Activated naive CD4-positive, alpha-beta T cell treated with anti-CD3 and anti-CD28 coated beads, Interleukin-2, amount 10 ng/mL, durations not matched to agents 7 days and 5 days (primary cell): ENCODE measurements around the gene TUBGCP2.

Experiments
- CTCF ChIA-PET: fragments of 350-600 bp; sonication (Branson Sonifier 250); formaldehyde crosslinking; loops from one replicate; lab custom pipeline; 2021; ENCODE audit warnings: antibody characterized with exemption; lab: Charles Lee
- DNase-seq: peaks from one replicate; pipeline ENCODE4 v3.0.0-alpha.2; 2020
- H3K27ac Mint-ChIP-seq: one replicate; pipeline ENCODE4 v1.8.0; 2021; ENCODE audit warnings: mild to moderate bottlenecking, moderate library complexity, mixed read lengths
- H3K27me3 Mint-ChIP-seq: one replicate; pipeline ENCODE4 v1.8.0; 2021; ENCODE audit warnings: mild to moderate bottlenecking, mixed read lengths
- H3K36me3 Mint-ChIP-seq: one replicate; pipeline ENCODE4 v1.8.0; 2021; ENCODE audit warnings: mixed read lengths
- H3K4me1 Mint-ChIP-seq: one replicate; pipeline ENCODE4 v1.8.0; 2021; ENCODE audit warnings: mixed read lengths
- H3K4me3 Mint-ChIP-seq: one replicate; pipeline ENCODE4 v1.8.0; 2021; ENCODE audit warnings: mild to moderate bottlenecking, moderate library complexity, mixed read lengths
- H3K9me3 Mint-ChIP-seq: one replicate; pipeline ENCODE4 v1.8.0; 2021; ENCODE audit warnings: mixed read lengths

Gene TUBGCP2

DNA sequence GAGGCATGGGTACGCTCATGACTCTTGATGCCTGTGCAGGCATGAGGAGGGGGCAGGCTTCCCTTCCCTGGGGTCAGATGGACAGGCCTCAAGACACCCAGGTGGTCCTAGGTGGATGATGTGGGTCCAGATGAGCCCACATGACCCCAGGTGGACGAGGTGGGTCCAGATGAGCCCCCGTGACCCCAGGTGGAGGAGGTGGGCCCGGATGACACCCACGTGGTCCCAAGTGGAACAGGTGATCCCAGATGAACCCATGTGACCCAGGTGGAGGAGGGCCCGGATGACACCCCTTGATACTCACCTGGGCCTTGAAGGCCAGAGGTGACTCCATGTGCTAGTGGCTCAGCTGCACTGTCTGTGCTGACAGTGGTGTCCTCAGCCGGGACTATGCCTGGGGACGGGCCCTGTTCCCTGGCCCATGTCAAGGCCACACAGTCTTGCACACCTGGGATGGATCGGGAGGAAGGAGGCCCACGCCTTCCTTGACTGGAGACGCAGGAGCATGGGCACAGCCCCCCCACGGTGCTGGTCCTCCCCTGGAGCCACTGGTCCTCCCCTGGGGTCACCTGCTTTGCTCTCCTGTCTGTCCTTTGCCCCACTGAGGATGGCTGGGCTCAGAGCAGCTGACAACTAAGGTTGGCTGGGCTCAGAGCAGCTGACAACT, 41.7 kb upstream of the TUBGCP2 start:
- no peak for DNase-seq

DNA sequence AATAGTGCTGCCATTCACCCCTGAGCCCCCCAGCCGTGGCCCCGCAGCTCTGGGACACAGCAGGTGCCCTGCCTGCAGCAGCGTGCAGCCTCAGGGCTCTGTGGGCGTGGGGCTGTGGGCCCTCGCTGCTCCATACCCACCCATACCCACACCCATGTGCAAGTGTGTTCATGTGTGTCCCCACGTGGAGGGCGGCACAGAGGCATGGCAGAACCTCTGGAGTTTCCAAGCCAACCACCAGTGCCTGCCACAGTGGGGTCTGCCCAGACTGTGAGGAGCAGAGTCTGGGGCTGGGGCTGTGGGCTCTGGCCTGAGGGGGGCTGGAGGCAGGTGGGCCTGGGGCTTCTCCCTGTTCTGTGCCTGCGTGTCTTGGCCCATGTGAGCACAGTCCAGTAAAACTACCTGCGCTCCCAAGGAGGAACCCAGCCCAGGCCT, 40.9 kb upstream of the TUBGCP2 start:
- CTCF ChIA-PET: no interaction called here
- no peak overlapping the region for H3K27ac Mint-ChIP-seq
- no peaks in the 10 kb centered on the region for H3K36me3 Mint-ChIP-seq
- no peaks in the 10 kb centered on the region for H3K4me1 Mint-ChIP-seq
- no peaks in the 10 kb centered on the region for H3K9me3 Mint-ChIP-seq
- peaks cover 41% of the 10 kb centered on the region for H3K27me3 Mint-ChIP-seq
- DNase-seq: no peak
- no peak overlapping the region for H3K4me3 Mint-ChIP-seq

More for the DNA sequence above, 41.7 kb upstream of the TUBGCP2 start:
- CTCF ChIA-PET: no interaction called here
- H3K9me3 Mint-ChIP-seq: no peaks in the 10 kb centered on the region
- no peaks in the 10 kb centered on the region for H3K36me3 Mint-ChIP-seq
- H3K4me3 Mint-ChIP-seq: no peak overlapping the region
- no peaks in the 10 kb centered on the region for H3K4me1 Mint-ChIP-seq
- peaks cover 33% of the 10 kb centered on the region for H3K27me3 Mint-ChIP-seq
- H3K27ac Mint-ChIP-seq: no peak overlapping the region

DNA sequence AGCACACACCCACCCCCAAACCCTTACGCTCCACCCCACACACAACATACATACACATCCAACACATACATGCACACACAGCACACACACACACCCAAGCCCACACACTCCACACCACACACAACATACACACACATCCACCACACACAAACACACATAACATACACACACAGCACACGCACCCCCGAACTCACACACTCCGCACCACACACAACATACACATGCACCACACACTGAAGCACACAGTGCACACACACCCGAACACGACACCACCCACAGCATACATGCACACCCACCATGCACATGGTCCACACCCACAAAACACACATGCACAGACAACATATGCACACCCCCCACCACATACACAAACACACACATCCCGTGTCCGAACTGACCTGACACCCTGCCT, 40.5 kb upstream of the TUBGCP2 start:
- Mint-ChIP-seq H3K9me3 (no peaks in the 10 kb centered on the region), H3K36me3 (no peaks in the 10 kb centered on the region), H3K27me3 (peaks cover 46% of the 10 kb centered on the region), H3K4me3 (no peak overlapping the region), H3K4me1 (no peaks in the 10 kb centered on the region), H3K27ac (no peak overlapping the region)
- CTCF ChIA-PET: no interaction called here
- DNase-seq: no peak

DNA sequence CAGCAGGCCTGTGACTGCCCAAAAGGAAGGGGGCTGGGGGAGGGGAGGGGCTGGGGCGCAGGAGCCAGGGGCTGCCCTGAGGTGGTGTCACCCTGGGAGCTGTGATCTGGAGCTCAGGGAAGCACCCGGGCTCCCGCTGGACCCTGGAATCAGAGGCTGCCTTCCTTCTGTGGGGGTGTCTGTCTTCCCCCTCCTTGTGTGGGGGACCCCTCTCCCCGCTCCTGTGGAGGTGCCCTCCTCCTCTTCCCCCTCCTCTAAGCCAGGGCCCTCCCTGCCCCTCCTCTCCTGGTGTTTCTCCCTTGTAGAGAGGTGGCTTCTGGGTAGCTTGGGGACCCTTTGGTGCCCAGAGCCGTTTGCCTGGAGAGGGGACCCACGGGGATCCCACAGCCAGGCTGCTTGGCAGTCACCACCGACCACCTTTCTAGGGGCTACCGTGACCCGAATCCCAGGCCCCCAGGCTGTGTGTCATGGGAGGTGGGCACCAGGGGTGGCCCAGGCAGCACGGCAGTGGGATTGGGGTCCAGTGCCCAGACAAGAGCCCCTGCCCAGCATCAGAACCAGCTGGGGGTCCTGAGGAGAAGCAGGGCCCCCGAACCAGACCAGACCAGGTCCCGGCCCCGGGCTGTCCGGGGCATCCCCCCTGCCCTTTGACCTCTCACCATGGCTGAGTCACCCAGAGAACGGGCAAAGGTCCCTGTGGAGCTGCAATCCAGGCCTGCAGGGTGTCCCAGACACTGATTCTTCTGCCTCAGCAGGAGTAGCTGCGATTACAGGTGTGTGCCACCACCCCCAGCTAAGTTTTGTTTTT, 39.2 kb upstream of the TUBGCP2 start:
- peaks cover 58% of the 10 kb centered on the region for H3K27me3 Mint-ChIP-seq
- H3K4me1 Mint-ChIP-seq: peaks cover 4% of the 10 kb centered on the region
- no peak overlapping the region for H3K27ac Mint-ChIP-seq
- no peaks in the 10 kb centered on the region for H3K36me3 Mint-ChIP-seq
- CTCF ChIA-PET: interaction anchor here (1.0 kb wide), 1 partner anchor 18 kb away, joined by 3 read pairs; no protein-coding TSS in a partner anchor
- no peaks in the 10 kb centered on the region for H3K9me3 Mint-ChIP-seq
- DNase-seq: no peak
- H3K4me3 Mint-ChIP-seq: no peak overlapping the region

DNA sequence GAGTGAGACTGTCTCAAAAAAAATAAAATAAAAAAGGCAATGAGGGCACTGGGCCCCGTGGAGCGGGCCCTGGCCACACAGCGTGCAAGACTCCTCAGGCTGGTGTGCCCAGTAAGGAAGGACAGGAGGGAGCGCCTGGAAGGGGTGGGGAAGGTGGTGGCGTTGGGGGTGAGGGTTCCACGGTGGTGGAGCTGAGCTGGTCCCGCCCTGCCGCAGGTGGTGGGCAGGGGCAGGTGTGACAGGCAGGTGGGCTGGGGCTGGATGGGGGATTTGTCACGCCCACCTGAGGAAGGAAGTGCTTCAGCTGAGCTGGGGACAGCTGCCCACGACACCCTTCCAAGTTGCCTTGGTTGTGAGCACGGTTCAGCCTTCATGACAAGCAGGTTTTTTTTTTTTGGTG, 37.7 kb upstream of the TUBGCP2 start:
- H3K9me3 Mint-ChIP-seq: no peaks in the 10 kb centered on the region
- H3K27ac Mint-ChIP-seq: no peak overlapping the region
- CTCF ChIA-PET: no interaction called here
- H3K27me3 Mint-ChIP-seq: peaks cover 62% of the 10 kb centered on the region
- H3K36me3 Mint-ChIP-seq: no peaks in the 10 kb centered on the region
- peaks cover 4% of the 10 kb centered on the region for H3K4me1 Mint-ChIP-seq
- no peak overlapping the region for H3K4me3 Mint-ChIP-seq
- no peak for DNase-seq

DNA sequence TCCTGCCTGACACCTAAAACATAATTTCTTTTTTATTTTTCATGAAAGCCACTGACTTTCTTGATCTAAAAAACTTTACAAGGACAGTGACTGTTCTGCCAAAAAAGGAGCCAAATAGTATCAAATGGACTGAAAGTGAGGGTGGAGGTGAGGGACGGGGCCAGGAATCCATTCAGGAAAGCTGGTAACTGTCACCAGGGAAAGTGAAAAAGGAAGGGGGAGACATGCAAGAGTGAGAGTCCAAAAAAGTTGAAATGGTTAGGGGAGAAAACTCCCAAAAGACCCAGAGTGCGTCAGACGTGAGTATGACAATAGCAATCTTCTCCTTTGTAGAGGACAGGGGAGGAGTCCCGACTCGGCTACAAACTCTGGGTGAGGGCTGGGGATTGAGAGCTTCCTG, 35.6 kb upstream of the TUBGCP2 start:
- no peaks in the 10 kb centered on the region for H3K36me3 Mint-ChIP-seq
- peaks cover 4% of the 10 kb centered on the region for H3K4me1 Mint-ChIP-seq
- H3K27me3 Mint-ChIP-seq: peaks cover 59% of the 10 kb centered on the region

DNA sequence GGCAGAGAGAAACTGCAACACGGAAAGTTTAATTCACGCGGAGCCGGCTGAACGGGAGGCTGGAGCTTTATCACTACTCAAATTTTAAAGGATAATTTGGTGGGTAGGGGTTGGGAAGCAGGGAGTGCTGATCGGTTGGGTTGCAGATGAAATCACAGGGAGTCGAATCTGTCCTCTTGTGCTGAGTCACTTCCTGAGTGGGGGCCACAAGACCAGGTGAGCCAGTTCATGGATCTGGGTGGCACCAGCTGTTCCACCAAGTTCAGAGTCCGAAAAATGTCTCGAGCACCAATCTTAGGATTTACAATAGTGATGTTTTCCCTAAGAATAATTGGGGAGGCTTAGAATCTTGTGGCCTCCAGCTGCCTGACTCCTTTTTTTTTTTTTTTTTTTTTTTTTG, 34.9 kb upstream of the TUBGCP2 start:
- H3K27ac Mint-ChIP-seq: peak overlapping the region; percentile 65
- CTCF ChIA-PET: no interaction called here
- H3K9me3 Mint-ChIP-seq: no peaks in the 10 kb centered on the region
- no peak overlapping the region for H3K4me3 Mint-ChIP-seq
- peaks cover 55% of the 10 kb centered on the region for H3K27me3 Mint-ChIP-seq
- H3K4me1 Mint-ChIP-seq: peaks cover 4% of the 10 kb centered on the region
- no peak for DNase-seq
- no peaks in the 10 kb centered on the region for H3K36me3 Mint-ChIP-seq

More for the DNA sequence above, 35.6 kb upstream of the TUBGCP2 start:
- Mint-ChIP-seq H3K4me3 (no peak overlapping the region), H3K9me3 (no peaks in the 10 kb centered on the region), H3K27ac (no peak overlapping the region)
- CTCF ChIA-PET: no interaction called here
- DNase-seq: no peak

DNA sequence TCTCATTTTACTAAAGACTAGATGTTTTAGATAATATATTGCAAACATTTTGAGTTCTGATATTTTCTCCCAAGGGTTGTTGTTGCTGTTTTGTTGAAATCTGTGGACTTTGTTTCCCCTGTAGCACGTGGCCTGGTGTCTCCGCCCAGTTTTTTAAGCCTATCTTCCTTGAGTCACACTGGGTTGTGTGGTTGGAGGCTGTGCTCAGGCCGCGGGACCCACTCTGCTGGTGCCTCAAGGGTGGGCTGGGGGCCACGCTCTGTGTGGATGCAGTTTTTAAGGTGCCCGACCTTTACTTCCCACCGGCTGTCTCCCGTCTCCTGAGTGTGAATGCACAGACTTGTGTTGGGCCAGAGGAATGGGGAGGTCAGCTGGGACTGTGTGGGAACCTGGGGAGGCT, 34.3 kb upstream of the TUBGCP2 start:
- CTCF ChIA-PET: no interaction called here
- Mint-ChIP-seq H3K9me3 (no peaks in the 10 kb centered on the region), H3K27ac (no peak overlapping the region), H3K27me3 (peaks cover 54% of the 10 kb centered on the region), H3K4me3 (no peak overlapping the region), H3K4me1 (peaks cover 4% of the 10 kb centered on the region), H3K36me3 (no peaks in the 10 kb centered on the region)
- no peak for DNase-seq

DNA sequence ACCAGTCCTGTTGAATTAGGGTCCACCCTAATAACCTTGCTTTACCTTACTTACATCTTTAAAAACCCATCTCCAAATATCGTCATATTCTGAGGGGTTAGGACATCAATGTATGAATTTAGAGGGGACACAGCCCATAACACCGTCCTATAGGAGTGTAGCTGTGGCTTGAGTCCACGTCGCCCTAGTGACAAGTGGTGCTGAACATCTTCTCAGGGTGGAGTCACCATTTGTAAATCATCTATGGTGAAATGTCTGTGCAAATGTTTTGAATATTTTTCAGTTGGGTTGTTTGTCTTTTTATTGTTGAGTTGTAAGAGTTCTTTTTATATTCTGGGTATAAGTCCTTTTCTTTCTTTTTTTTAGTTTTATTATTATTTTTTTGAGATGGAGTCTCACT, 33.3 kb upstream of the TUBGCP2 start:
- no peak for DNase-seq
- CTCF ChIA-PET: interaction anchor here (2.3 kb wide), 1 partner anchor 12 kb away, joined by 9 read pairs; no protein-coding TSS in a partner anchor
- Mint-ChIP-seq H3K9me3 (no peaks in the 10 kb centered on the region), H3K4me1 (peaks cover 4% of the 10 kb centered on the region), H3K27me3 (peaks cover 48% of the 10 kb centered on the region), H3K36me3 (no peaks in the 10 kb centered on the region), H3K4me3 (no peak overlapping the region), H3K27ac (no peak overlapping the region)

DNA sequence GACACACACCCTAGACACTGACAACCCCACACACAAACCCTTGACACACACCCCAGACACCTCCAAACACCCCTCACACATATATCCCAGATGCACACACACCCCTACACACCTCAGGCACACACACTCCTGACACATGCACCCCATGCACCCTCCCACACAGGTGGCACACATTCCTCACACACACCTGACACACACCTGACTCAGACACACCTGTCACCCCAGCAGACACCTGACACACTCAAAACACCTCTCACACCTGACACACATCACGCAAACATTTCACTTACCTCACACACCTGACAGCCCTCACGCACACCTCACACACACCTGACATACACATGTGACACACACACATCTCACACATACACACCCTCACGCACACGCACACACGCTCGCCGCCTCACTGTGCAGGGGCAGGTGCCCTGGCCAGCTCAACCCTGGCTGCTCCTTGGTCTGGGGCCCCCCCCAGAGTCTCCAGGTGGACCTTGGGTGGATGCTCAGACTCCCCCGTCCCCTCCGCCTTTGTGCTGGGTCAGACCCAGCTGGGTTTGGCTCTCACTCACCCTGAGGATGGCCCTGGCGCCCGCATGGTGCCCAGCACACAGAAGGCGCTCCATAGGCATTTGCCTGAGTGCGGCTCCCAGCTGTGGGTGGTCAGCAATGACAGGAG, 31.2 kb upstream of the TUBGCP2 start:
- no peaks in the 10 kb centered on the region for H3K9me3 Mint-ChIP-seq
- no peak overlapping the region for H3K27ac Mint-ChIP-seq
- CTCF ChIA-PET: interaction anchor here (2.3 kb wide), 1 partner anchor 10 kb away, joined by 9 read pairs; no protein-coding TSS in a partner anchor
- H3K4me3 Mint-ChIP-seq: no peak overlapping the region
- H3K4me1 Mint-ChIP-seq: peaks cover 5% of the 10 kb centered on the region
- H3K36me3 Mint-ChIP-seq: peaks cover 1% of the 10 kb centered on the region
- peaks cover 28% of the 10 kb centered on the region for H3K27me3 Mint-ChIP-seq
- no peak for DNase-seq

DNA sequence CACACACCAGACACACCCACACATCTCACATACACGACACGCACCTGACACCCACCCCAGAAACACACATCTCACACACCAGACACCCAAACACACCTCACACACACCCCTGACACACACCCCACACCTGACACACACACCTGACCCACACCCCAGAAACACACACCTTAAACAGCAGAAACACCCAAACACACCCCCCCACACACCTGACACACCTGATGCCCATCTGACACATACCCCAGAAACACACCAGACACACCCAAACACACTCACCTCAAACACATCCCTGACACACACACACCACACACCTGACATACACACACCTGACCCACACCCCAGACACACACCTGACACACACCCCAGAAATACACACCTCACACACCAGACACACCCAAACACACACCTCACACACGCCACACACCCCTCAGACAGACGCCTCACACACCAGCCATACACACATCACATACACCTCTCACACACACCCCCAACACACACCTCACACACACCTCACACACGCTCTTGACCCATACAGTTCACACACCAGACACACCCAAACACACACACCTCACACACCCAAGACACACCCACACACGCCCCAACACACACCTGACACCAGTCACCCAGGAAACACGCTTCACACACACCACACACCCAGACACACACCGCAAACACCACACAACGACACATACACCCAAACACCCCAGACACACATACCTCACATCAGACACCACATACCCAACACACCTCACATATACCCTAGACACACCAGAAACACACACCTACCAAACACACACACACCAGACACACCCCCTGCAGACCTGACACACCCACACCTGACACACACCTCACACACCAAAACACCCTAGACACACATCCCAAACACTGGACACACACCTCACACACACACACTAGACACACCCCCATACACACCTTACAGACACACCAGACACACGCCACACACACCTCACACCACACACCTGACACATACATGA, 29.7 kb upstream of the TUBGCP2 start:
- H3K36me3 Mint-ChIP-seq: peaks cover 1% of the 10 kb centered on the region
- H3K9me3 Mint-ChIP-seq: no peaks in the 10 kb centered on the region
- CTCF ChIA-PET: no interaction called here
- H3K4me1 Mint-ChIP-seq: peaks cover 5% of the 10 kb centered on the region
- peaks cover 18% of the 10 kb centered on the region for H3K27me3 Mint-ChIP-seq
- no peak overlapping the region for H3K4me3 Mint-ChIP-seq
- no peak for DNase-seq
- H3K27ac Mint-ChIP-seq: no peak overlapping the region

DNA sequence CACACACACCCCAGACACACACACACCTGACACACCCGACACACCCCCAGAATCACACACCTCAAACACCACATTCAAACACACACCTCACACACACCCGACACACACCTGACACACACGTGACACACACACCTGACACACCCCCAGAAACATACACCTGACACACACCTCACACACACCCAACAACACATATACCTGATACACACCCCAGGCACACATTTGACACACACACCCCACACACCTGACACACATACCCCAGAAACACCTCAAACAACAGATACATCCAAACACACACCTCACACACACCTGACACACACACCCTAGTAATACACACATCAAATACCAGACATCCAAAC, 28.7 kb upstream of the TUBGCP2 start:
- Mint-ChIP-seq H3K4me1 (peaks cover 3% of the 10 kb centered on the region), H3K36me3 (peaks cover 1% of the 10 kb centered on the region), H3K4me3 (no peak overlapping the region), H3K27ac (no peak overlapping the region), H3K9me3 (no peaks in the 10 kb centered on the region), H3K27me3 (peaks cover 22% of the 10 kb centered on the region)
- CTCF ChIA-PET: no interaction called here
- no peak for DNase-seq

DNA sequence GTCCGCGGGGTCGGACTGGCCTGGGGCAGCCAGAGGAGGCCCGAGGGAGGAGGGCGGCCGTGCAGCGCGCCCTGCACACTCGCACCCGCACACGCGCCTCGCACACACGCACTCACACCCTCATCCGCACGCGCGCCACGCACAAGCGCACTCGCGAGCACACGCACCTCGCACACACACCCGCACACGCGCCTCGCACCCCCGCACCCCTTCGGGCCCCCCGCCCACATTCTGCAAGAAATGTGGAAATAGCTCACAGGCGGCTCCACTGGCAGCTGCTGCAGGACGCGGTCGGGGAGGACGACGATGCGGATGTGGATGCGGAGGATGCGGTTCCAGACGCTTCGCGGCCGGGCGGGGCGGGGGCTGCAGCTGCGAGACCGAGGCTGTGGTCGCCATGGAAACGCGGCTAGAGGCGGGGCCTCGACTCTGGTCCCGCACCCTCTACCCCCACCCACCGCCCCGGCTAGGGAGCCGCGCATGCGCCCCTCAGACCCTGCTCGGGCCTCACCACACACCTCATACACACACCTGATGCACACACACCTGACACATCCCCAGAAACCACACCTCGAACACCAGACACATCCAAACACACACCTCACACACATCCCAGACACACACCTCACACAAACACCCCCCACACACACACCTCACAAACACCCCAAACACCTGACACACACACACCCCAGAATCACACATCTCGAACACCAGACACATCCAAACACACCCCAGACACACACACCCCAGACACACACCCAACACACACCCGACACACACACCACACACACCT, 28.1 kb upstream of the TUBGCP2 start, which contains the start of gene CALY:
Gene CALY, minus strand, starts transcription at position 320 of the 793 bp plus-strand sequence. CDS start 7,907 bp downstream, outside the sequence.
- Mint-ChIP-seq H3K36me3 (peaks cover 1% of the 10 kb centered on the region), H3K27ac (peak within 1 kb of the TSS; percentile 58), H3K27me3 (peaks cover 23% of the 10 kb centered on the region), H3K4me3 (peak within 1 kb of the TSS; percentile 36), H3K4me1 (peaks cover 3% of the 10 kb centered on the region), H3K9me3 (no peaks in the 10 kb centered on the region)
- CTCF ChIA-PET: no interaction called here
- DNase-seq: peak; percentile 91
